GM06990 (cell line): ENCODE measurements around the gene PRR7.

ENCODE experiments used
- DNase-seq: peaks from one replicate; pipeline ENCODE4 v3.0.0-alpha.2; 2011; ENCODE audit not compliant: insufficient read length; ENCODE audit errors: extremely low read depth
- H3K27me3 ChIP-seq: replicated peaks from 2 replicates; pipeline ENCODE4 v1.6.0; 2011; ENCODE audit warnings: low read length; ENCODE audit not compliant: control insufficient read depth, insufficient read depth
- H3K36me3 ChIP-seq: 2 replicates; pipeline ENCODE4 v1.5.1; 2011; ENCODE audit warnings: low read length; ENCODE audit not compliant: control insufficient read depth, insufficient read depth
- H3K4me3 ChIP-seq: replicated peaks from 2 replicates; pipeline ENCODE4 v1.5.1; 2011; ENCODE audit warnings: low read depth, mild to moderate bottlenecking, control low read depth, low read length
- TF ChIP-seq, protein P1 (sequence below): IDR thresholded peaks from 2 replicates; pipeline ENCODE4 v1.5.1; 2011; ENCODE audit warnings: low read length, control low read depth, mild to moderate bottlenecking, inconsistent platforms; ENCODE audit not compliant: insufficient read depth, poor library complexity, severe bottlenecking

Gene PRR7

GRCh38 chr5:177439518-177440053 is 7.0 kb upstream of the PRR7 start:
- TF ChIP-seq, protein P1, sequence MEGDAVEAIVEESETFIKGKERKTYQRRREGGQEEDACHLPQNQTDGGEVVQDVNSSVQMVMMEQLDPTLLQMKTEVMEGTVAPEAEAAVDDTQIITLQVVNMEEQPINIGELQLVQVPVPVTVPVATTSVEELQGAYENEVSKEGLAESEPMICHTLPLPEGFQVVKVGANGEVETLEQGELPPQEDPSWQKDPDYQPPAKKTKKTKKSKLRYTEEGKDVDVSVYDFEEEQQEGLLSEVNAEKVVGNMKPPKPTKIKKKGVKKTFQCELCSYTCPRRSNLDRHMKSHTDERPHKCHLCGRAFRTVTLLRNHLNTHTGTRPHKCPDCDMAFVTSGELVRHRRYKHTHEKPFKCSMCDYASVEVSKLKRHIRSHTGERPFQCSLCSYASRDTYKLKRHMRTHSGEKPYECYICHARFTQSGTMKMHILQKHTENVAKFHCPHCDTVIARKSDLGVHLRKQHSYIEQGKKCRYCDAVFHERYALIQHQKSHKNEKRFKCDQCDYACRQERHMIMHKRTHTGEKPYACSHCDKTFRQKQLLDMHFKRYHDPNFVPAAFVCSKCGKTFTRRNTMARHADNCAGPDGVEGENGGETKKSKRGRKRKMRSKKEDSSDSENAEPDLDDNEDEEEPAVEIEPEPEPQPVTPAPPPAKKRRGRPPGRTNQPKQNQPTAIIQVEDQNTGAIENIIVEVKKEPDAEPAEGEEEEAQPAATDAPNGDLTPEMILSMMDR: no peak
- H3K27me3 ChIP-seq: no peaks in the 10 kb centered on the region
- H3K4me3 ChIP-seq: no peak overlapping the region
- peaks cover 50% of the 10 kb centered on the region for H3K36me3 ChIP-seq
- no peak for DNase-seq

DNA sequence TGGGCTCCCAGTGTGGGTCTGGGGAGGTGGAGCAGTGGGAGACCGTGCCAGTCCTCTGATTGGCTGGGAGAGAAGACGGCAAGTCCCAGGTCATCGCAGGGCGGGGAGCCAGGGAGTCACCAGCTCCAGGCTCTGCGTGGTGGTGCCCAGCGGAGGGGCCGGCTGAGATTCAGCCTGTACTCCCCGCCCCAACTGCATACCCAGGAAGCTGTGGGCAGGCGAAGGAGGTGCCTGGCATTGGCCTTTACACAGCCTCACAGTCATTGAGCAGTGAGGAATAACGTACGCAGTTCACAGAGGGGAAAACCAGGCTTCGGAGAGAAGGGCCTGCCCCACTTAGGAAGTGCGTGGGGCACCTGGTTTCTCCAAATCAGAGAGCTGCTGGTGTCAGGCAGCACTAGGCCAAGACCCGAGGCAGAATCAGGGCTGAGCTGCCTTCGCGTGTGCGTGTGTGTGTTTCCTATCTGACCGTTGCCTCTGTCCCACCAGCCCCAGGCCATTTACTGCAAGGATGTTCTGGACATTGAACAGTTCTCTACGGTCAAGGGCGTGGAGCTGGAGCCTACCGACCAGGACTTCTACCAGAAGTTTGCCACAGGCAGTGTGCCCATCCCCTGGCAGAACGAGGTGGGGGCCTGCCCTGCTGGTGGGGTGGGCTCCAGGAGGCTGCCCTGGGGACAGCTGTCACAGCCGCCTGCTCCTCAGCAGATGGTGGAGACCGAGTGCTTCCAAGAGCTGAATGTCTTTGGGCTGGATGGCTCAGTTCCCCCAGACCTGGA is 6.2 kb upstream of the PRR7 start:
- Histone ChIP-seq H3K4me3 (no peak overlapping the region), H3K36me3 (peaks cover 42% of the 10 kb centered on the region), H3K27me3 (no peaks in the 10 kb centered on the region)
- TF ChIP-seq, protein P1: no peak
- no peak for DNase-seq

DNA sequence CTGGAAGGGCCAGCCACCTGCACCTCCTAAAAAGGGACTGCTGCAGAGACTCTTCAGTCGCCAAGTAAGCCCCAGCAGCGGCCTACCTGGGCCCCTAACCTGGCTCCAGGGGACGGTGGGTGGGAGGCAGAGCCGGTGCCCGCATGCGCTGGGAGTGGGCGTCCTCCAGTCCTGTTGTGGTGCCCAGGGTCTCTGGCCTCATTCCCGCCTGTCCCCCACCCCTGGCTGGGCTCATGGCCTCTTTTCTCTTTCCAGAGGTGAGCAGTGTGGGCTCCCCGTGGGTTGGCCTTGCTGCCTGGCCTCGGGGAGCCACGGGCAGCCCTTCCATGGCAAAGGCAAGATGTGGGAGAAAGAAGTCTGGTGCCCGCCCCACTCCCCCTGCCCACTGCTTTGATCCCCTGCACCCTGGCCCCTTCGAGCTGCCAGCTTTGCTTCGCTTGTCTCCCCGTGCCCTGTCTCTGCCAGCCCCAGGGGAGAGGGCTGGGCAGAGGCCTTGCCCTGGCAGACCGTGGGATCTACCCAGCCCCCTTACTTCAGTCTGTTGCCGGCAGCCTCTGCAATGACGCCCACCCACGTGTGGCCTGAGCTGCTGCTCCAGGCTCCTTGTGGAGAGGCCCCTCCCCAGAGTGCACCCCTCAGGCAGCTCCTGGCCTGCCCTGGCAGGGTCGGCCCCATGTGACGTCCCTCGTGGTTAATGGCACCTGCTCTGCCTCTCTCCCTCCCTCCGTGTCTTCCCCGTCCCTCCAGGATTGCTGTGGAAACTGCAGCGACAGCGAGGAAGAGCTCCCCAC is 5.4 kb upstream of the PRR7 start:
- no peak for DNase-seq
- TF ChIP-seq, protein P1: no peak
- Histone ChIP-seq H3K36me3 (peaks cover 39% of the 10 kb centered on the region), H3K4me3 (no peak overlapping the region), H3K27me3 (no peaks in the 10 kb centered on the region)

DNA sequence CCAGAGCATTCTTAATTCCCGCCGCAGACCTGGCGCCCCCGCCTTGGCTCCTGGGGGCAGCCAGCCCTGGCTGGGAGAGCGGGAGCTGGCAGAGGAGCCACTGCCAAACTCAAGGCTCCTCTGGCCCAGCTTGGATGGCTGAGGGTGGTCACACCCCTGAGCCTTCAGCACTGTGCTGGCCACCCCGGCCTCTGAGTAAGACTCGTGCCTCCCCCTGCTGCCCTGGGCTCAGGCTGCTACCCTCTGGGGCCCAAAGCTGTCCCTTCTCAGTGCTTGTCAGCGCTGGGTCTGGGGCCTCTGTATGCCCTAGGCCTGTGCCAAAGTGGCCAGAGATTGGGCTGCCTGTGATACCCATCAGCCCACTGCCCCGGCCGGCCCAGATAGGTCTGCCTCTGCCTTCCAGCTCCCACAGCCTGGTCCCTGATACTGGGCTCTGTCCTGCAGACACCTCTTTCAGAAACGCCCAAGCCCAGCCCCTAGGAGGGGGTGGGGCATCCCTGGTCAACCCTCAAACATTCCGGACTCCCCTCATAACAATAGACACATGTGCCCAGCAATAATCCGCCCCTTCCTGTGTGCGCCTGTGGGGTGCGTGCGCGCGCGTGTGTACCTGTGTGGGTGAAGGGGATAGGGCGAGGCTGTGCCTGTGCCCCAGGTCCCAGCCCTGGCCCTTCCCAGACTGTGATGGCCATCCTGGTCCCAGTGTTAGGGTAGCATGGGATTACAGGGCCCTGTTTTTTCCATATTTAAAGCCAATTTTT is 4.4 kb upstream of the PRR7 start:
- Histone ChIP-seq H3K4me3 (no peak overlapping the region), H3K27me3 (no peaks in the 10 kb centered on the region), H3K36me3 (peaks cover 34% of the 10 kb centered on the region)
- TF ChIP-seq, protein P1: no peak
- DNase-seq: peak; percentile 16

GRCh38 chr5:177443144-177443983 is 3.2 kb upstream of the PRR7 start:
- H3K36me3 ChIP-seq: peaks cover 26% of the 10 kb centered on the region
- no peak overlapping the region for H3K4me3 ChIP-seq
- no peaks in the 10 kb centered on the region for H3K27me3 ChIP-seq
- TF ChIP-seq, protein P1: no peak
- no peak for DNase-seq
